Measurements from ENCODE around the gene MT1A. TPM values are rescaled to one million over a fixed set of nuclear protein-coding genes. Genes with fewer than 3 reads are reported as not detected.

The MT1A gene
- total and polyA plus RNA-seq, 2 experiments from 2014 or later = 1.9 TPM; not detected in 1

DNA sequence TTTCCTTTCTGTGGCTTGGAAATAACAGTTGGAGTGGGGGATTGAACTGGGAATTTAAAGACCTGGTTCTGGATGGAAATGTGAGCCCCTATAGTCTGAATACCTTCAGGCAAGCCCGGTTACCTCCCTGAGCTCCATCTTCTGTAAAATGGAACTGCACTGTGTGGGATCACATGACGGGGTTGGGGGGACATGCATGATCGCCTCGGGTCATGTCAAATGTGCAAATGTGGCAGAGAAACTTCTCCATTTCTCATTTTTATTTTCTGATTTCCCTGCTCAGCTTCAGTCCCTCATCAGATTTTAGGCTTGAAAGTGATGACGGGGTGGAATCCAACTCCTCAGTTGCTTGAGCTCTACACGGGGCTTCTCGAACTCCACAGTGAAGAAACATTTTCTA, 14.8 kb downstream of the MT1A start:
- DNase-seq (ENCODE audit: low spot score) = no peak
- H3K9me2 ChIP-seq (replicated peaks; ENCODE audit: insufficient read depth) = no peaks in the 10 kb centered on the region
- no peaks in the 10 kb centered on the region for H3K79me2 ChIP-seq
- 88% methylated on average over 7 of the region's 7 CpGs for whole genome bisulfite sequencing (ENCODE audit: low lambda C conversion rate, missing lambda C conversion rate)
- peaks cover 36% of the 10 kb centered on the region for H3K27me3 ChIP-seq
- no peak overlapping the region for H3K4me3 ChIP-seq
- no peak overlapping the region for H3K4me2 ChIP-seq
- no peaks in the 10 kb centered on the region for H3K4me1 ChIP-seq (ENCODE audit: insufficient read depth)
- no peaks in the 10 kb centered on the region for H3K9me3 ChIP-seq (ENCODE audit: low read depth)
- no peaks in the 10 kb centered on the region for H3K36me3 ChIP-seq (replicated peaks; ENCODE audit: insufficient read depth, low read depth)
- no peaks in the 10 kb centered on the region for H4K20me1 ChIP-seq (ENCODE audit: insufficient read depth, poor library complexity, severe bottlenecking)
- TF ChIP-seq EZH2 (IDR thresholded peaks at IDR 0.05; ENCODE audit: borderline replicate concordance) = no peak
- TF ChIP-seq, protein P1, sequence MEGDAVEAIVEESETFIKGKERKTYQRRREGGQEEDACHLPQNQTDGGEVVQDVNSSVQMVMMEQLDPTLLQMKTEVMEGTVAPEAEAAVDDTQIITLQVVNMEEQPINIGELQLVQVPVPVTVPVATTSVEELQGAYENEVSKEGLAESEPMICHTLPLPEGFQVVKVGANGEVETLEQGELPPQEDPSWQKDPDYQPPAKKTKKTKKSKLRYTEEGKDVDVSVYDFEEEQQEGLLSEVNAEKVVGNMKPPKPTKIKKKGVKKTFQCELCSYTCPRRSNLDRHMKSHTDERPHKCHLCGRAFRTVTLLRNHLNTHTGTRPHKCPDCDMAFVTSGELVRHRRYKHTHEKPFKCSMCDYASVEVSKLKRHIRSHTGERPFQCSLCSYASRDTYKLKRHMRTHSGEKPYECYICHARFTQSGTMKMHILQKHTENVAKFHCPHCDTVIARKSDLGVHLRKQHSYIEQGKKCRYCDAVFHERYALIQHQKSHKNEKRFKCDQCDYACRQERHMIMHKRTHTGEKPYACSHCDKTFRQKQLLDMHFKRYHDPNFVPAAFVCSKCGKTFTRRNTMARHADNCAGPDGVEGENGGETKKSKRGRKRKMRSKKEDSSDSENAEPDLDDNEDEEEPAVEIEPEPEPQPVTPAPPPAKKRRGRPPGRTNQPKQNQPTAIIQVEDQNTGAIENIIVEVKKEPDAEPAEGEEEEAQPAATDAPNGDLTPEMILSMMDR (IDR thresholded peaks at IDR 0.05; ENCODE audit: poor library complexity) = no peak
- no peak for TF ChIP-seq EZH2phosphoT487 (IDR thresholded peaks at IDR 0.05; ENCODE audit: low read depth, severe bottlenecking, unreplicated experiment)
- no peak overlapping the region for H2AFZ ChIP-seq
- no peak overlapping the region for H3K27ac ChIP-seq

DNA sequence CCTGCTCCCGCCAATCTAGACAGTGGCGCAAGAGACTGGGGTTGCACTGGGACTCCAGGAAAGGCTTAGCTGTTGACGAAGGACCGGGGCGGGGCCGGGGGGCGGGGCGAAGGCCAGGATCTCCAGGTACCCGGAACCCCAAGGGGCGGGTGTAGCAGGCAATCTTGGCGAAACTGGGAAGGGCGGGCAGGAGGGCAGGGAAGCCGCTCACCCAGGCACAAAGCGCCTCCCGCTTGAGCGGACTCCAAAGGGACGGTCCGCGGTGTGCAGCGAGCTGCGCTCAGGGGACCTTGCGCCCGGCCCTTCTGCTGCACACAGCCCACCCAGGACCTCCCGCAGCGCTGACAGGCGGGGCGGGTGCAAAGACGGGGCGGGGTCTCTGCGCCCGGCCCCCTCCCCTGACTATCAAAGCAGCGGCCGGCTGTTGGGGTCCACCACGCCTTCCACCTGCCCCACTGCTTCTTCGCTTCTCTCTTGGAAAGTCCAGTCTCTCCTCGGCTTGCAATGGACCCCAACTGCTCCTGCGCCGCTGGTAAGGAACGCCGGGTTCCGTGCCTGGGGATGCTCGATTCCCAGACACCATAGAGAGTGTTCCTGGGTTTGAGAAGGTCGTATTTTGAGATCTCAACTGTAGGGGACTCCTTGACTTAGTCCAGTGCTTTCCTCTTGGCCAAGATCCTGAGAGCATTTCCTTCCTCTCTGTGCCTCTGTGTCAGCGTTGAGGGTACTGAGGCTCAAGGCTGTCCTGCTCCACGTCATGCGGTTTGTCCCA, 19.3 kb downstream of the MT1A start, which contains the start of gene MT1F:
MT1F (plus strand) TSS at position 405 of the 772 bp plus-strand sequence; CDS start at position 505, 100 bp downstream.
- peak; percentile 87 for DNase-seq (ENCODE audit: low spot score)
- H3K9me3 ChIP-seq (ENCODE audit: low read depth) = no peaks in the 10 kb centered on the region
- 2% methylated on average over 35 of the region's 46 CpGs for WGBS (ENCODE audit: low lambda C conversion rate, missing lambda C conversion rate)
- TF ChIP-seq, protein P1 (IDR thresholded peaks at IDR 0.05; ENCODE audit: poor library complexity) = no peak
- peak; percentile 51 for TF ChIP-seq EZH2 (IDR thresholded peaks at IDR 0.05; ENCODE audit: borderline replicate concordance)
- H3K4me2 ChIP-seq = peak within 1 kb of the TSS; percentile 92
- H3K27me3 ChIP-seq = peaks cover 57% of the 10 kb centered on the region
- no peaks in the 10 kb centered on the region for H4K20me1 ChIP-seq (ENCODE audit: insufficient read depth, poor library complexity, severe bottlenecking)
- H3K79me2 ChIP-seq = no peaks in the 10 kb centered on the region
- no peaks in the 10 kb centered on the region for H3K36me3 ChIP-seq (replicated peaks; ENCODE audit: insufficient read depth, low read depth)
- H2AFZ ChIP-seq = peak within 1 kb of the TSS; percentile 68
- no peak within 1 kb of the TSS for H3K4me3 ChIP-seq
- H3K27ac ChIP-seq = no peak within 1 kb of the TSS
- no peaks in the 10 kb centered on the region for H3K9me2 ChIP-seq (replicated peaks; ENCODE audit: insufficient read depth)
- H3K4me1 ChIP-seq (ENCODE audit: insufficient read depth) = no peaks in the 10 kb centered on the region

DNA sequence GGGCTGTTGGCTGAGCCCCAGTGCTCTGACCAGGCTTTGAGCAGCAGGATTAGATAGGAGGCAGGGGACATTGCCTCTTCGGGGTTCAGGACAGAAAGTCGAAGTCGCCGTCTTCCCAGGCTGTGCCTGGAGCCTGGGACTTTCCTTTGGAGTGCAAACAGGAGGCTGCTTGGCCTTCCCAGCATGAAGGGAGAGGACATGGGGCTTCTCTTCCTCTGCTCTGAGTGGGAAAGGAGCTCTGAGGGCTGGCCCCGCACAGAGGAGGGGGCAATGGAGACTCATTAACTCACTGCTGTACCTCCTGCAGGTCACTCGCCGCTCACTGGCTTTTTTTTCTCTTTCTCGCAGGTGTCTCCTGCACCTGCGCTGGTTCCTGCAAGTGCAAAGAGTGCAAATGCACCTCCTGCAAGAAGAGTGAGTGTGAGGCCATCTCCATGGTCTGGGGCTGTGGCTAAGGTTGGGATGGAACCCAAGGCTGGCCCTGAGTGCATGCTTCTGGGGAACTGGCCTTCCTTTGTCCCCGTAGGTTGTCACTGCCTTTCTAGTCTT, 19.9 kb downstream of the MT1A start:
- no peaks in the 10 kb centered on the region for H3K9me3 ChIP-seq (ENCODE audit: low read depth)
- no peak for DNase-seq (ENCODE audit: low spot score)
- H3K27me3 ChIP-seq = peaks cover 58% of the 10 kb centered on the region
- H2AFZ ChIP-seq = peak overlapping the region; percentile 68
- no peaks in the 10 kb centered on the region for H3K36me3 ChIP-seq (replicated peaks; ENCODE audit: insufficient read depth, low read depth)
- H3K4me1 ChIP-seq (ENCODE audit: insufficient read depth) = no peaks in the 10 kb centered on the region
- no peak overlapping the region for H3K27ac ChIP-seq
- 22% methylated on average over 10 of the region's 10 CpGs for WGBS (ENCODE audit: low lambda C conversion rate, missing lambda C conversion rate)
- H3K9me2 ChIP-seq (replicated peaks; ENCODE audit: insufficient read depth) = no peaks in the 10 kb centered on the region
- no peaks in the 10 kb centered on the region for H4K20me1 ChIP-seq (ENCODE audit: insufficient read depth, poor library complexity, severe bottlenecking)
- H3K4me2 ChIP-seq = peak overlapping the region; percentile 92
- TF ChIP-seq, protein P1 (IDR thresholded peaks at IDR 0.05; ENCODE audit: poor library complexity) = no peak
- TF ChIP-seq EZH2 (IDR thresholded peaks at IDR 0.05; ENCODE audit: borderline replicate concordance) = no peak
- no peak overlapping the region for H3K4me3 ChIP-seq
- no peaks in the 10 kb centered on the region for H3K79me2 ChIP-seq
